ENCODE data around the gene PRDM2. TPM values are rescaled to one million over a fixed set of nuclear protein-coding genes. Genes with fewer than 3 reads are reported as not detected.

PRDM2 gene
- total RNA-seq, result 8.3 and 9.5 TPM in 2 replicates

GRCh38 chr1:13699936-13700520 lies at the start of gene PRDM2:
TSS of gene PRDM2 (plus strand) at chr1:13700188. CDS start at chr1:13715606, 15,418 bp downstream.

Other genes starting within 250 kb of the PRDM2 start
- gene LRRC38, start 186.2 kb upstream of the PRDM2 start, total RNA-seq, result 0.40 and 0.54 TPM in 2 replicates
- gene PDPN, start 116.4 kb upstream of the PRDM2 start, total RNA-seq, result 24.5 and 32.4 TPM in 2 replicates

All from mammary microvascular endothelial cell (primary cell).